Neural crest cell (in vitro differentiated cells): ENCODE data around the gene NPHS1. TPM values are rescaled to one million over a fixed set of nuclear protein-coding genes. Genes with fewer than 3 reads are reported as not detected.

Source experiments
- DNase-seq: peaks from one replicate; pipeline ENCODE4 v3.0.0; 2021; ENCODE audit warnings: low read depth, mixed read lengths, low spot score
- H3K27ac Mint-ChIP-seq: one replicate; pipeline ENCODE4 v1.8.0; 2021; ENCODE audit warnings: mild to moderate bottlenecking, mixed read lengths; ENCODE audit not compliant: unreplicated experiment
- H3K27me3 Mint-ChIP-seq: 2 replicates; pipeline ENCODE4 v1.8.0; 2021; ENCODE audit warnings: low read depth, mild to moderate bottlenecking, mixed read lengths
- H3K36me3 Mint-ChIP-seq: 2 replicates; pipeline ENCODE4 v1.8.0; 2021; ENCODE audit warnings: low read depth, mild to moderate bottlenecking, mixed read lengths
- H3K4me1 Mint-ChIP-seq: 2 replicates; pipeline ENCODE4 v1.8.0; 2021; ENCODE audit warnings: mixed read lengths
- H3K4me3 Mint-ChIP-seq: one replicate; pipeline ENCODE4 v1.8.0; 2021; ENCODE audit warnings: mild to moderate bottlenecking, mixed read lengths
- H3K9me3 Mint-ChIP-seq: 2 replicates; pipeline ENCODE4 v1.8.0; 2021; ENCODE audit warnings: mixed read lengths
- CTCF ChIP-seq: fragments of 200-600 bp; sonication (generic); conservative IDR thresholded peaks from 2 replicates; pipeline ENCODE4 v1.5.0; 2021; ENCODE audit warnings: antibody characterized with exemption, mild to moderate bottlenecking
- total RNA-seq: library from RNA; stranded (reverse); gene quantifications from 2 replicates; pipeline ENCODE4 v1.2.1, GENCODE V29; 2021

Gene NPHS1
- total RNA-seq, 1 donor from 2014 or later: not detected

DNA sequence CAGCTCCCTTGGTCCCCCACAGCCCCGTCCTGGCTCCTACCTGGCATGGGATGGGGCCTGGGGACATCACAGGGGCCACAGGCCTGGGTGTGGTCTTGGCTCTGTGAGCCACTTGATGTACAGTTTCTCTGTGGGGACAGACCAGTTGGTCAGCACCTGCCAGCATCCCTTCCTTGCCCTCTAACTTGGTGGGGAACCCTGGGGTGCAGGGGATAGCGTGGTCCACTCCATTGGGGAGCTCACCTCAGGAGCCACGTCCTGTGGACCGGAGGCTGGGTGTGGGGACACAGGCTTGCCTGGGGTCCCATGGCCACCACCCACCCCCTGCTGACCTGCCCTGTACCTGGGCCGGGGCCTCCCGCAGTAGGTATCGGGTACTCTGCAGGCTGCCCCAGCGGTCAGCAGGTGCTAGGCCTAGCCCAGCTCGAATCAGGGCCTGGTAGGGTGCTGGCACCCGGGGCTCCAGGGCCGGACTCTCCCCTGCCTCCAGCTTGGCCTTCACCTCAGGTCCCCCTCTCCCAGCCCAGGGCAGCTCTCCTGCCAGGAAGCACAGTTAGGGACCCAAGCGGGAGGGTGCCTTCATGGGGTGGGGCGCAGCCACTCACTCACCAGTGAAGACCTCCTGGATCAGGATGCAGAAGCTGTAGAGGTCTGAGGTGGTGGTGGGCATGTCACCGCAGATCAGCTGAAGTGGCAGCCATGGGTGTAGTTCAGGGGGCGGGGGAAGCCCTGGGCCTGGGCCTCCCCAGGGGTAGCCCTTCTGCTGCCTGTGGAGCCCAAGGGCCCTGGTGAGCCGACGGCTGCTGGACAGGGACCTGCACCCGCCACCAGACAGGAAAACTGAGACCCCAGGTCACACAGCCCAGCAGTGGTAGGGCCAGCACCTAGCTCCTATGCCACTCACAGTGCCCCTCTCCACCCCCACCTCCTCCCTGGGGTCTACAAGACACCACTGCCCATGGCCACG is 62.0 kb downstream of the NPHS1 start:
- no peak for DNase-seq

GRCh38 chr19:35789195-35789977 is 62.9 kb downstream of the NPHS1 start:
- Mint-ChIP-seq H3K27ac (no peak overlapping the region), H3K27me3 (peaks cover 4% of the 10 kb centered on the region), H3K4me1 (no peaks in the 10 kb centered on the region), H3K4me3 (no peak overlapping the region), H3K9me3 (no peaks in the 10 kb centered on the region), H3K36me3 (no peaks in the 10 kb centered on the region)
- no peak for DNase-seq
- TF ChIP-seq CTCF: no peak

More for the DNA sequence above, 62.0 kb downstream of the NPHS1 start:
- Mint-ChIP-seq H3K9me3 (no peaks in the 10 kb centered on the region), H3K27ac (no peak overlapping the region), H3K27me3 (peaks cover 8% of the 10 kb centered on the region), H3K4me3 (no peak overlapping the region), H3K4me1 (no peaks in the 10 kb centered on the region), H3K36me3 (no peaks in the 10 kb centered on the region)
- no peak for TF ChIP-seq CTCF

DNA sequence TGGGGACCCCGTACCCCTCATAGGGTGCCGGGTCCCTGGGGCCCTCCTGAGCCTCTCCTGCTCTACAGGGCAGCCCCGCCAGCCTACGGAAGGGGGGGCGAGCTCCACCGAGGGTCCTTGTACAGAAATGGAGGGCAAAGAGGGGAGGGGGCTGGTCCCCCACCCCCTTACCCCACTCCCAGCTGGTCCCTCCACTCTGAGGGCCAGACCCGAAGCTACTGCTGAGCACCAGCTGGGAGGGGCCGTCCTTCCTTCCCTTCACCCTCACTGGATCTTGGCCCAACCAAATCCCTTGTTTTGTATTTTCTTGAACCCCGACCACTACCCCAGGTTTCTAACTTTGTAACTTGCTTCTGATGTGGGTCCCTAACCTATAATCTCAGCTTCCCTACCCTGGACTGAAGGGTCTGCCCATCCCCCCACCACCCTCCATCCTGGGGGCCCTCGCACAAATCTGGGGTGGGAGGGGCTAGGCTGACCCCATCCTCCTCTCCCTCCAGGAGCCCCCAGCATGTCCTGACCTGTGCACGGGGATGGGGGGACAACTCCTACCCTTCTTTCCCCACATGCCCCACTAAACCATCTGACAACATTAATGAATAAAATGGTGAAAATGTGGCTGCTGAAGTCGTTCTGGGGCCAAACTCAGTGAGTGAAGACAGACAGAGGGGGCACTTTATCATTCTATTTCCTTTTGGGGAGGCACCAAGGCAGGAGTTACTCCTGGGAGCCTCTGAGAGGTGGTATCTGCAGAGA is 63.9 kb downstream of the NPHS1 start:
- DNase-seq: no peak
- peaks cover under 1% of the 10 kb centered on the region for H3K4me1 Mint-ChIP-seq
- no peaks in the 10 kb centered on the region for H3K36me3 Mint-ChIP-seq
- H3K4me3 Mint-ChIP-seq: no peak overlapping the region
- H3K27ac Mint-ChIP-seq: no peak overlapping the region
- TF ChIP-seq CTCF: no peak
- H3K27me3 Mint-ChIP-seq: no peaks in the 10 kb centered on the region
- no peaks in the 10 kb centered on the region for H3K9me3 Mint-ChIP-seq

- no peak for TF ChIP-seq CTCF
- H3K4me3 Mint-ChIP-seq: no peak overlapping the region
- DNase-seq: no peak
These were observed 65.0 kb downstream of the NPHS1 start for GRCh38 chr19:35787227-35787799.

More at GRCh38 chr19:35787227-35787799, 65.0 kb downstream of the NPHS1 start:
- H3K36me3 Mint-ChIP-seq: peaks cover 3% of the 10 kb centered on the region
- peaks cover 7% of the 10 kb centered on the region for H3K4me1 Mint-ChIP-seq
- no peak overlapping the region for H3K27ac Mint-ChIP-seq
- no peaks in the 10 kb centered on the region for H3K9me3 Mint-ChIP-seq
- H3K27me3 Mint-ChIP-seq: no peaks in the 10 kb centered on the region
